KMS-11 (cell line): ENCODE results near the gene GDE1.

Experiments
- H2AFZ ChIP-seq: fragments of 200-600 bp; sonication (generic); 2 replicates; pipeline ENCODE4 v1.6.1; 2016; ENCODE audit warnings: antibody characterized with exemption, mixed run types, low read depth
- H3K27ac ChIP-seq: fragments of 200-600 bp; sonication (generic); 2 replicates; pipeline ENCODE4 v1.6.1; 2016; ENCODE audit warnings: mild to moderate bottlenecking, mixed run types
- H3K27me3 ChIP-seq: fragments of 200-600 bp; sonication (generic); 2 replicates; pipeline ENCODE4 v1.6.1; 2017; ENCODE audit warnings: mild to moderate bottlenecking, low read depth, mixed run types, moderate library complexity; ENCODE audit not compliant: insufficient read depth
- H3K36me3 ChIP-seq: fragments of 200-600 bp; sonication (generic); 2 replicates; pipeline ENCODE4 v1.6.1; 2017; ENCODE audit warnings: mild to moderate bottlenecking, mixed run types; ENCODE audit not compliant: insufficient read depth
- H3K4me1 ChIP-seq: fragments of 200-600 bp; sonication (generic); 2 replicates; pipeline ENCODE4 v1.6.1; 2016; ENCODE audit warnings: mild to moderate bottlenecking, low read depth, mixed run types; ENCODE audit not compliant: poor library complexity, severe bottlenecking
- H3K4me2 ChIP-seq: fragments of 200-600 bp; sonication (generic); 2 replicates; pipeline ENCODE4 v1.7.0; 2016; ENCODE audit warnings: mild to moderate bottlenecking, mixed run types
- H3K4me3 ChIP-seq: fragments of 200-600 bp; sonication (generic); IDR thresholded peaks from 2 replicates; pipeline ENCODE4 v1.6.1; 2017; ENCODE audit warnings: low read depth, low read length, mixed read lengths; ENCODE audit not compliant: insufficient read depth
- H3K79me2 ChIP-seq: fragments of 200-600 bp; sonication (generic); 2 replicates; pipeline ENCODE4 v1.6.1; 2016; ENCODE audit warnings: low read depth, mixed run types; ENCODE audit not compliant: insufficient read depth
- H3K9ac ChIP-seq: fragments of 200-600 bp; sonication (generic); 2 replicates; pipeline ENCODE4 v1.6.1; 2016; ENCODE audit warnings: mild to moderate bottlenecking, mixed run types
- H4K20me1 ChIP-seq: fragments of 200-600 bp; sonication (generic); 2 replicates; pipeline ENCODE4 v1.6.1; 2016; ENCODE audit warnings: mild to moderate bottlenecking, mixed run types; ENCODE audit not compliant: insufficient read depth
- TF ChIP-seq, protein P1 (sequence below): fragments of 200-600 bp; sonication (generic); conservative IDR thresholded peaks from 2 replicates; pipeline ENCODE4 v1.6.1; 2017; ENCODE audit warnings: low read depth, mild to moderate bottlenecking, antibody characterized with exemption, low read length, moderate library complexity, mixed read lengths

Gene GDE1

DNA sequence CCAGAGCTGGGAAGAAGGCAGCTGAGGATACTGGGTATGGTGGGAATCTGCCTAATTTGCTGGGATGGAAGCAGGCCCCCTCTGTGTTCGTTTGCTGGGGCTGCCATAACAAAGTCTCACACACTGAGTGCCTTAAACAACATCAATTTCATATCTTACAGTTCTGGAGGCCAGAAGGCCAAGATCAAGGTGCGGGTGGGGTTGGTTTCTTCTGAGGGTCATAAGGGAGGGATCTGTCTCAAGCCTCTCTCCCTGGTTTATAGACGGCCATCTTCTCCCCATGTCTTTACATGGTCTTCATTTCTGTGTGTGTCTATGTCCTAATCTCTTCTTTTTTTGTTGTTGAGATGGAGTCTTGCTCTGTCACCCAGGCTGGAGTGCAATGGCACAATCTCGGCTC, 35.8 kb downstream of the GDE1 start:
- Histone ChIP-seq H4K20me1 (no peaks in the 10 kb centered on the region), H3K36me3 (no peaks in the 10 kb centered on the region), H2AFZ (no peak overlapping the region), H3K4me3 (no peak overlapping the region), H3K79me2 (no peaks in the 10 kb centered on the region), H3K4me1 (no peaks in the 10 kb centered on the region), H3K27ac (no peak overlapping the region), H3K4me2 (no peak overlapping the region), H3K9ac (no peak overlapping the region), H3K27me3 (no peaks in the 10 kb centered on the region)
- TF ChIP-seq, protein P1, sequence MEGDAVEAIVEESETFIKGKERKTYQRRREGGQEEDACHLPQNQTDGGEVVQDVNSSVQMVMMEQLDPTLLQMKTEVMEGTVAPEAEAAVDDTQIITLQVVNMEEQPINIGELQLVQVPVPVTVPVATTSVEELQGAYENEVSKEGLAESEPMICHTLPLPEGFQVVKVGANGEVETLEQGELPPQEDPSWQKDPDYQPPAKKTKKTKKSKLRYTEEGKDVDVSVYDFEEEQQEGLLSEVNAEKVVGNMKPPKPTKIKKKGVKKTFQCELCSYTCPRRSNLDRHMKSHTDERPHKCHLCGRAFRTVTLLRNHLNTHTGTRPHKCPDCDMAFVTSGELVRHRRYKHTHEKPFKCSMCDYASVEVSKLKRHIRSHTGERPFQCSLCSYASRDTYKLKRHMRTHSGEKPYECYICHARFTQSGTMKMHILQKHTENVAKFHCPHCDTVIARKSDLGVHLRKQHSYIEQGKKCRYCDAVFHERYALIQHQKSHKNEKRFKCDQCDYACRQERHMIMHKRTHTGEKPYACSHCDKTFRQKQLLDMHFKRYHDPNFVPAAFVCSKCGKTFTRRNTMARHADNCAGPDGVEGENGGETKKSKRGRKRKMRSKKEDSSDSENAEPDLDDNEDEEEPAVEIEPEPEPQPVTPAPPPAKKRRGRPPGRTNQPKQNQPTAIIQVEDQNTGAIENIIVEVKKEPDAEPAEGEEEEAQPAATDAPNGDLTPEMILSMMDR, result no peak

DNA sequence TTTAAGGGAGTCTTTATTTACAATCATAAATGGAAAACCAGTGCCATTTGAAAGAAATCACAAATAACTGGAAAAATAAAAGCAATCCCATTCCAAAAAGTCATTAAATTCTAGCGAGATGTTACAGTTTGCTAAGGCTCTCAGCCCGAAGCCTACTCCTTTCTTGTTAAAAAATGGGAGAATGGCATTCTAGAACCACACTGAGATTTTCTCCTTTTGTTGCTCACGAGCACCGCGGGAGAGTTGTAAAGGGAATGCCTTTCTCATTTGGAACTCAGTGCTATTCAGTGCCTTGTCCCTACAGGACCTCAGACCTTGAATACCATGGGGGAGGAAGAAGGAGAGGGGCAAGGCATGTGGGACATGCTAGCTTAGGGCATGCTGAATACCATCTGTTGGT, 36.3 kb downstream of the GDE1 start:
- no peak overlapping the region for H3K4me3 ChIP-seq
- no peaks in the 10 kb centered on the region for H4K20me1 ChIP-seq
- H3K27ac ChIP-seq, result no peak overlapping the region
- no peak overlapping the region for H3K9ac ChIP-seq
- no peak overlapping the region for H2AFZ ChIP-seq
- no peaks in the 10 kb centered on the region for H3K79me2 ChIP-seq
- no peaks in the 10 kb centered on the region for H3K36me3 ChIP-seq
- H3K4me2 ChIP-seq, result no peak overlapping the region
- H3K4me1 ChIP-seq, result no peaks in the 10 kb centered on the region
- H3K27me3 ChIP-seq, result no peaks in the 10 kb centered on the region
- TF ChIP-seq, protein P1, result no peak

DNA sequence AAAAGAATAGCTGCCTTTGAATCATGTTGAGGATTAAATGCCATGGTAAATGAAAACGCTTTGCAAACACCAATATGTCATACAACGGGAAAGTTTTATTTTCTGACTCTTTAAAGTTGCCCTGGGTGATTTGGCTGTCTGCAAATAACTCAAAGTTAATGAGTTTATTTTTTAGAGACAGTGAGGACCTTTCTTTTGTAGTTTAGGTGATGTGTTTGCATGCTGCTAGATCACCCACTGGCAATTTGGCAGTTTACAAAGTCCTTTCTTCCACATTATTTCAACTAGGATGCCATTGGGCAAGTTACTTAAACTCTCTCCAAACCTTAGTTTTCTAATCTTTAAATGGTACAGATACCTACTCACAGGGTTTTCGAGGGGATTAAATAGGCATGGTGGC, 37.8 kb downstream of the GDE1 start:
- Histone ChIP-seq H3K36me3 (no peaks in the 10 kb centered on the region), H3K27ac (no peak overlapping the region), H3K27me3 (no peaks in the 10 kb centered on the region), H3K79me2 (no peaks in the 10 kb centered on the region), H3K4me2 (no peak overlapping the region), H4K20me1 (no peaks in the 10 kb centered on the region), H2AFZ (no peak overlapping the region), H3K4me1 (no peaks in the 10 kb centered on the region), H3K9ac (no peak overlapping the region), H3K4me3 (no peak overlapping the region)
- TF ChIP-seq, protein P1, result no peak

DNA sequence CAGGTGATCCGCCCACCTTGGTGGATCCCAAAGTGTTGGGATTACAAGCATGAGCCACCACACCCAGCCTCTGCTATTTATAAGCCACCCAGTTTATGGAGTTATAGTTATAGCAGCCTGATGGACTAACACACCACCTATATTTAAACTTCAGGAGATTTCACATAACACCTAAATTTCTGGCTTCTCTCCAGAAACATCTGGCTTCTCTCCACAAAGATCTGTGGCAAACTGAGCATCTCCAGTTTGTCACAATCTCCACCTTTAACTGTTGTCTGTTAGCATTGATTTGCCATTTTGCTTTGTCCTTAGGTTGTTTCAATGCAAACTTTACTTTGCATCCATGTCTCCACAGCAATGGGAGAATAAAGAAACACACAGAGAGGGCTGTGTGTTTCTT, 39.6 kb downstream of the GDE1 start:
- Histone ChIP-seq H3K4me3 (no peak overlapping the region), H3K36me3 (no peaks in the 10 kb centered on the region), H3K27ac (no peak overlapping the region), H4K20me1 (no peaks in the 10 kb centered on the region), H3K27me3 (no peaks in the 10 kb centered on the region), H2AFZ (no peak overlapping the region), H3K4me1 (no peaks in the 10 kb centered on the region), H3K4me2 (no peak overlapping the region), H3K79me2 (no peaks in the 10 kb centered on the region), H3K9ac (no peak overlapping the region)
- TF ChIP-seq, protein P1, result no peak

DNA sequence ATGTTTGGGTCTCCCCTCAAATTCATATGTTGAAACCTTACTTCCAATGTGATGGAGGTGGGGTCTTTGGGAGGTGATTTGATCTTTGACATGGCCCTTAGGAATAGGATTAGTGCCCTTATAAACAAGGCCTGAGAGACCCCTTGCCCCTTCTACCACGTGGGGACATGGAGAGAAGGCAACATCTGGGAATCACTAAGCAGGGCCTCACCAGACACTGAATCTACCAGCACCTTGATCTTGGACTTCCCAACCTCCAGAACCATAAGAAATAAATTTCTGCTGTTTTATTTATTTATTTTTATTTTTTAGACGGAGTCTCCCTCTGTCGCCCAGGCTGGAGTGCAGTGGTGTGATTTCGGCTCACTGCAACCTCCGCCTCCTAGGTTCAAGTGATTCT, 40.1 kb downstream of the GDE1 start:
- Histone ChIP-seq H3K79me2 (no peaks in the 10 kb centered on the region), H3K9ac (no peak overlapping the region), H4K20me1 (no peaks in the 10 kb centered on the region), H3K27ac (no peak overlapping the region), H2AFZ (no peak overlapping the region), H3K4me1 (no peaks in the 10 kb centered on the region), H3K4me3 (no peak overlapping the region), H3K4me2 (no peak overlapping the region), H3K27me3 (no peaks in the 10 kb centered on the region), H3K36me3 (no peaks in the 10 kb centered on the region)
- TF ChIP-seq, protein P1, result no peak
